Measurements from ENCODE around the gene DST. TPM values are rescaled to one million over a fixed set of nuclear protein-coding genes. Genes with fewer than 3 reads are reported as not detected.

Gene DST
- total RNA-seq, 1 experiment from 2014 or later, result 76.0 TPM

GRCh38 chr6:56433119-56433518 is 209.6 kb downstream of the DST start:
- Histone ChIP-seq H3K4me3 (ENCODE audit: low read depth, low read length) (no peak overlapping the region), H3K27me3 (replicated peaks; ENCODE audit: control insufficient read depth, insufficient read depth, low read length) (no peaks in the 10 kb centered on the region), H3K9me3 (no peaks in the 10 kb centered on the region), H3K4me1 (no peaks in the 10 kb centered on the region), H3K36me3 (ENCODE audit: control insufficient read depth, insufficient read depth, low read length) (no peaks in the 10 kb centered on the region)
- intact Hi-C loops (cut with micrococcal nuclease; ENCODE audit: unreplicated experiment), result no loop called here
- TF ChIP-seq CTCF (IDR thresholded peaks at IDR 0.05; ENCODE audit: insufficient read depth in 1 of 2, low read depth in 1 of 2, low read length in 1 of 2, severe bottlenecking in 1 of 2, unreplicated experiment in 1 of 2), result no peak
- H3K27me3 Mint-ChIP-seq (ENCODE audit: insufficient read depth, unreplicated experiment), result no peaks in the 10 kb centered on the region
- no peaks in the 10 kb centered on the region for H3K36me3 Mint-ChIP-seq (ENCODE audit: insufficient read depth, unreplicated experiment)
- H3K27ac Mint-ChIP-seq (ENCODE audit: unreplicated experiment), result no peak overlapping the region
- no peak overlapping the region for H3K4me3 Mint-ChIP-seq (ENCODE audit: unreplicated experiment)
- H3K4me1 Mint-ChIP-seq (ENCODE audit: low read depth, unreplicated experiment), result no peaks in the 10 kb centered on the region
- CTCF ChIA-PET, result no interaction called here
- BruUV-seq (replicated peaks), result no TSS peak
- POLR2A ChIA-PET, result no interaction called here
- DNase-seq, result no peak
- H3K9me3 Mint-ChIP-seq (ENCODE audit: unreplicated experiment), result no peaks in the 10 kb centered on the region

GRCh38 chr6:56432194-56432593 is 210.5 kb downstream of the DST start:
- H3K4me1 Mint-ChIP-seq (ENCODE audit: low read depth, unreplicated experiment), result no peaks in the 10 kb centered on the region
- no peak for DNase-seq
- CTCF ChIA-PET, result no interaction called here
- no peak overlapping the region for H3K4me3 ChIP-seq (ENCODE audit: low read depth, low read length)
- H3K36me3 Mint-ChIP-seq (ENCODE audit: insufficient read depth, unreplicated experiment), result no peaks in the 10 kb centered on the region
- H3K36me3 ChIP-seq (ENCODE audit: control insufficient read depth, insufficient read depth, low read length), result no peaks in the 10 kb centered on the region
- POLR2A ChIA-PET, result interaction anchor here (0.6 kb wide), 1 partner anchor 13 kb away, joined by 11 read pairs; no protein-coding TSS in a partner anchor
- intact Hi-C loops (cut with micrococcal nuclease; ENCODE audit: unreplicated experiment), result no loop called here
- H3K4me3 Mint-ChIP-seq (ENCODE audit: unreplicated experiment), result no peak overlapping the region
- no peak for TF ChIP-seq CTCF (IDR thresholded peaks at IDR 0.05; ENCODE audit: insufficient read depth in 1 of 2, low read depth in 1 of 2, low read length in 1 of 2, severe bottlenecking in 1 of 2, unreplicated experiment in 1 of 2)
- H3K27ac Mint-ChIP-seq (ENCODE audit: unreplicated experiment), result no peak overlapping the region
- no peaks in the 10 kb centered on the region for H3K27me3 Mint-ChIP-seq (ENCODE audit: insufficient read depth, unreplicated experiment)
- H3K27me3 ChIP-seq (replicated peaks; ENCODE audit: control insufficient read depth, insufficient read depth, low read length), result no peaks in the 10 kb centered on the region
- no peaks in the 10 kb centered on the region for H3K9me3 ChIP-seq
- H3K4me1 ChIP-seq, result no peaks in the 10 kb centered on the region
- no peaks in the 10 kb centered on the region for H3K9me3 Mint-ChIP-seq (ENCODE audit: unreplicated experiment)
- BruUV-seq (replicated peaks), result no TSS peak

- Mint-ChIP-seq H3K27ac (ENCODE audit: unreplicated experiment) (no peak overlapping the region), H3K36me3 (ENCODE audit: insufficient read depth, unreplicated experiment) (no peaks in the 10 kb centered on the region), H3K4me1 (ENCODE audit: low read depth, unreplicated experiment) (no peaks in the 10 kb centered on the region), H3K4me3 (ENCODE audit: unreplicated experiment) (no peak overlapping the region), H3K9me3 (ENCODE audit: unreplicated experiment) (no peaks in the 10 kb centered on the region), H3K27me3 (ENCODE audit: insufficient read depth, unreplicated experiment) (no peaks in the 10 kb centered on the region)
- CTCF ChIA-PET, result no interaction called here
- Histone ChIP-seq H3K4me1 (no peaks in the 10 kb centered on the region), H3K27me3 (replicated peaks; ENCODE audit: control insufficient read depth, insufficient read depth, low read length) (no peaks in the 10 kb centered on the region), H3K9me3 (no peaks in the 10 kb centered on the region), H3K4me3 (ENCODE audit: low read depth, low read length) (no peak overlapping the region), H3K36me3 (ENCODE audit: control insufficient read depth, insufficient read depth, low read length) (no peaks in the 10 kb centered on the region)
- intact Hi-C loops (cut with micrococcal nuclease; ENCODE audit: unreplicated experiment), result no loop called here
- no peak for TF ChIP-seq CTCF (IDR thresholded peaks at IDR 0.05; ENCODE audit: insufficient read depth in 1 of 2, low read depth in 1 of 2, low read length in 1 of 2, severe bottlenecking in 1 of 2, unreplicated experiment in 1 of 2)
- DNase-seq, result no peak
- no TSS peak for BruUV-seq (replicated peaks)
- POLR2A ChIA-PET, result no interaction called here
These were observed 211.8 kb downstream of the DST start for GRCh38 chr6:56430629-56431600.

All from Caco-2 (cell line).